NCI-H2107 (cell line): ENCODE results near the gene ARL14EPL.

Experiments
- DNase-seq: peaks from one replicate; lab custom pipeline; 2025; lab: John Stamatoyannopoulos, UW

Gene ARL14EPL

DNA sequence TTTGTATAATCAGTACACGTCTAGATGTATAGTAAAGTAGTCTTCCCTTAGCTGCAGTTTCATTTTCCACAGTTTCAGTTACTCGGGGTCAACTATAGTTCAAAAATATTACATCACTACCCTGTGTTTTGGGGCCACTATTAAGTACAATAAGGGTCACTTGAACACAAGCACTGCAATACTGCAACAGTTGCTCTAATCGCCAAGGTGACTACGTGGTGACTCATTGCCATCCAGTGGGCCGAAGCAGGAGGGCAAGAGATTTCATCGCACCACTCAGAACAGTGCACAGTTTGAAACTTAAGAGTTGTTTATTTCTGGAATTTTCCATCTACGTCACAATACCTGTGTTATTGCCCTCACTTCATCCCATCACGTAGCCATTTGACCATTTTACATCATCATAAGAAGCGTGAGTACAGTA lies at the start of gene ARL14EPL:
Gene ARL14EPL, plus strand, starts transcription at position 379 of the 424 bp plus-strand sequence. CDS start 18,994 bp downstream, outside the sequence.
- no peak for DNase-seq

DNA sequence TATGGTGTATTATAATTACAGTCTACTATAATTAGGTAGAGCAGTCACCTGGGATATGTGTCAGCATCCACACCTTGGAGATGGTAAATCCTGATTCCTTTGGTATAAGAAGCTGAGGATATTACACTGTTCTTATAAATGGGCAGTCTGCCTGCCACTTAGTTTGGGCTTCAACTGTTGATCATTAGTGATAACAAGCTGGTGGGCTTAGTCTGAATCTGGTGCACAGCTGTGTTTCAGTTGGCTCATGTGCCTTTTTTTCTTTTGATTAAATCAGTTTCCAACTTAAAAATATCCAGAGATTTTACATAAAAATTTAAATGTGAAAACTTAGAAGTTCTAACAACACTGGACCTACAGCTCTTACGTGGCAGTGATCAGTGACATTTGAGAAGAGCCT lies 48.8 kb upstream of the ARL14EPL start:
- DNase-seq: no peak

GRCh38 chr5:115985802-115986757 lies 46.2 kb upstream of the ARL14EPL start:
- no peak for DNase-seq

DNA sequence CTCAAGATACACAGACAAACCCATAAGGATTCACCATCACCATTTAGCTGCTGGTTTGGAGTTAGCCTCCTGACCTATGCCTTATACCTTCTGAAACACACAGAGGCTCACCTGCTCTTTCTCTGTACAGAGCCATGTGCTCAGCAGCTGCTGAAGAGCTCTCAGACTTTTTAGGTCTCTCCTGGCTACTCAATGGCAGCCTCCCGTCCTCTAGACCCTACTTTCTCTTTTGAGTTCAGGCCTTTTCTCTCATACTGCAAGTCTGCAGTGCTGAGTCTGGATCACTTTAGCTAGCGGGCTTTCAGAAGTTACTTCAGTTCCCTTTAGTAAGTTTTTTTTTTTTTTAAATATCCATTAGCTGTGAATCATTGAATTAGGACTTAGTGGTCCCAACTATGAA lies 44.3 kb upstream of the ARL14EPL start:
- DNase-seq: no peak

DNA sequence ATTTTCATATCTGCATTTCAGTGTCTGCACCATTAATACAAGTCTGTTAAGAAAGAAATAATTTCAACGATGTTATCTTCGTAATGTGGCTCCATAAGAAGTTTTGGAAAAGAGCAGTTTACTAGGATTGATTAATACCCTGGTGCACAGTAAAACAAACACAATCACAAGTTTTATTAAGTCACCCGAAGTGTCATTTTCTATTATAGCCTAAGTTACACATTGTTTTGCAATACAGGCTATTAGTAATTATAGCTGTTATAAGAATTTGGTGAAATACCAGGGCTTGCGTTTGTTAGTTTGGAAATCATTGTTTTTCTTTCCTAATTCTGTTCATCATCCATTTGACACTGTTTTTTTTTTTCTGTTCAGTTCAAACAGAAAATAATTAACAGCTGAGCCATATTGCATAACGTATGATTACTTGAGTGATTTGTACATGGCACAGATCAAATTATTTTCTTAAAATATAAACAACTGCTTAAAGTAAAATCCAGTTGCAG lies 39.4 kb upstream of the ARL14EPL start:
- no peak for DNase-seq

DNA sequence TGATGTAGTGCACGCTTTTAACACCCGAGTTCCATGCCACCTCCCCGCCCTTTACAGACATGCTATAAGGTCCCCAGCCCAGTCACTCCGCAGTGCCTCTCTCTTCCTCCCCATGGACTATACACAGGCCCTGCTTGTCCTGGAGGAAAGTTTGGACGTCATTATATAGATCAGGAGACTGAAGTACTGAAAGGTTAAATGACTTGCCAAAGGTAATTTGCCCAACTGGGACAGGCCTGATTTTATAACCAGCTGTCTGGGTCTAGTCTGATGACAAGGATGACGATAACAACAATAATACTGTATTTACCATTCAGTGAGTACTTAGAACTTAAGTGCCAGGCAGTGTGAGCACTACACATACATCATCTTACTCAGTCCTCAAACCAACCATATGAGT lies 36.9 kb upstream of the ARL14EPL start:
- no peak for DNase-seq

DNA sequence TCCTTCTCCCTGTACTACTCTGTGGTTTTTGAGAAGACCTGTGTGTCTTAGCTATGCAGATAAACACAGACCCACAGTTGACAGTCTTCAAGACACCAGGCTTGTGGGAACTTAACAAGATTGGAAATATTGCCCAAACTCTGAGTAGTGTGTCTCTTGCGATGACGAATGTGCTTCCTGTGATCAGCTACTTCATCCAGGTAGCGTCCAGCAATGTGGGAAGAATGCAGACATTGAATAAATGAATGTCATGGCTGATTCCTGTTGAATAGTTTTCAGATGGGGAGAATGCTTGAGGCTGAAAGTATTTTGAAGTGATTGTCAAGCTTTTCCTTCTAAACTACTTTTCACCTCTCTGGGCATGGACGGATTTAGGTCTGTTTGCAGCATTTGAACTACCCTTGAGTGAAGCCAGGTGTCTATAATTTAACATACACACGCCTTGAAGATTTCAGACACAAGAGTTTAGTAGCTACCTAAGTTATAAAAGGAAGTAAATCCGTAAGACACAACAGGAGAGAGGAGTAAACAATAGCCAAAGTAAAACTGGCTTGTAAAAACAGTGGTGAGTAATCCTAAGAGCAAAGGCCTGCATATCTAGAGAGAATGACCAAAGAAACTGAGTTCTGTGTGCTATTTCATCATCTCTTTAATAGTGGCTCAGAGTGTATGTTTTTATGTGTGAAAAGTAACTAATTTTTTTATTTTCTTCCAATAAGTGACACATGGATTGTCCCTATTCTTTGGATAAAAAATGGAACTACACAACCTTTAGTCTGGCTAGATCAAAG lies 30.0 kb upstream of the ARL14EPL start:
- no peak for DNase-seq

DNA sequence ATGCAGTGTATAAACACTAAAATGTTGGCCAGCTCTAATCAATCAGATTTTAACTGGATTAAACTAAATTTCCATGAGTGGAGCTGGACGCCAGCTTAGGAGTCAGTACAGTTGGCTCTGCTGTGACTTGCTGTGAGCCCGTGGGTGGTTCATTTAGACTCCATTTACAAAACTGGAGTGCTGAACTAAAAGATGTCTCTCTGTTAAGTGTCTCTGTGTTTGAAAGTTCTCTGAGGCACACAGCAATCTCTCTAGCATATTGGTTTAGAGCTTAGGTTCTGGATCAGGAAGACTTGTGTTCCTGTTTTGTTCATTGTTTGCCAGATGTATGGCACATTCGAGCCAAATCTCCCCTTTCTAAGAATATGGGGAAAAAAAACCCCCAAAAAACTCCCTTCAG lies 28.0 kb upstream of the ARL14EPL start:
- DNase-seq: no peak

DNA sequence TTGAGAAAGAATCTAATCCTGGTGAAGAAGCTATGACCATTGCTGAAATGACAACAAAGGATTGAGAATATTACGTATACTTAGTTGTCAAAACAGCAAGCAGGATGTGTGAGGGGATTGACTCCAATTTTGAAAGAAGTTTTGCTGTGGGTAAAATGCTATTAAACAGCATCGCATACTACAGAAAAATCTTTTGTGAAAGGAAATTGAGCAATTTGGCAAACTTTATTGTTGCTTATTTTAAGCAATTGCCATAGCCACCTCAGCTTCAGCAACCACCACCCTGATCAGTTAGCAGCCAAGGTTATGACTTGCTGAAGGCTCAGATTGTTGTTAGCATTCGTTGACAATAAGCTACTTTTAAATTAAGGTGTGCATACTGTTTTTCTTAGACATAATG lies 22.5 kb upstream of the ARL14EPL start:
- DNase-seq: no peak

GRCh38 chr5:116011046-116011445 lies 21.2 kb upstream of the ARL14EPL start:
- DNase-seq: no peak

- DNase-seq: no peak
Measured at GRCh38 chr5:116013207-116013785, 19.0 kb upstream of the ARL14EPL start.

DNA sequence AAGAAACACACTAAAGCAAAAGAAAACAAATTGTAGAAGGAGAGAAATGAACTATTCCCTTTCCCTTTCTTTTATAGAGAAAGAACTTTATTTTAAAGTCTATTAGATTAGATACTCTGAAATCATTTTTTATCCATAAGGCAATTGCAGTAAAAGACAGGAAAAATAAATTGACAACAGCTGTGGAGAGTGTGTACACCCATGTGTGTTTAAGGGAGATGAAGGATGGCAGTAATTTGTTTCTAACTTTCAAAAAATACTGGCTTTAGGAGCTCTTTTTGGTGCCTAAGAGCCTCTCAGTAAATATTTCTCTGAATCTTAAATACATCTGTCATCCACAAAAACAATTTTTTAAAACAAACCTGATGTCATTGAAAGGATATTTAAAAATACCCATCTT lies 18.3 kb upstream of the ARL14EPL start:
- DNase-seq: no peak

DNA sequence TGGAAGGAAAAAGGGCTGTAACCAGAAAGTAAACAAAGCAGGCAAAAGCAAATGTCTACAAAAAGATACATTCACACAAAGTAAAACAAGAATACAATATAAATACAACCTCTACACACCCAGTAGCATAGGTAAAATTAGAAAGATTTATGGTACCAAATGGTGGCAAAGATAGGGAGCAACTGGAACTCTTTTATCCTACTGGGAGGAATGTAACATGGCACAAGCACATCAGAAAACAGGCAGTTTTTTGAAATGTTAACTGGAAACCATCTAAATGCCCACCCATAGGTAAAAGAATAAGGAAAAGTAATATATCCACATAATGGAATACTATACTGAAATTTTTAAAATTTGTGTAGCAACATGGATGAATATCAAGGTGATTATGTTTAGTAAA lies 8.7 kb upstream of the ARL14EPL start:
- DNase-seq: no peak

- DNase-seq: no peak
Measured at GRCh38 chr5:116025866-116026265, 6.4 kb upstream of the ARL14EPL start.

DNA sequence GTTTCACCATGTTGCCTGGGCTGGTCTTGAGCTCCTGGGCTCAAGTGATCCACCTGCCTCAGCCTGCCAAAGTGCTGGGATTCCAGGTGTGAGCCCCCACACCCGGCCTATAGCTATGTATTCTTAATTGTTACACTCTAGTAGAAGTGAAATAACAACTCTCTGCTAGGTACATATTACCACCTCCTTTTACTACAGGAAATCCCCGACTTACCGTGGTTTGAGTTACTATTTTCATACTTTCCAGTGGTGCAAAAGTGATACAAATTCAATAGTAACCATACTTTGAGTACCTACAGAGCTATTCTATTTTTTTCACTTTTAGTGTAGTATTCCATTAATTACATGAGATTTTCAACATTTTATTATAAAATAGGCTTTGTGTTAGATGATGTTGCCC lies 719 bp downstream of the ARL14EPL start:
- no peak for DNase-seq

DNA sequence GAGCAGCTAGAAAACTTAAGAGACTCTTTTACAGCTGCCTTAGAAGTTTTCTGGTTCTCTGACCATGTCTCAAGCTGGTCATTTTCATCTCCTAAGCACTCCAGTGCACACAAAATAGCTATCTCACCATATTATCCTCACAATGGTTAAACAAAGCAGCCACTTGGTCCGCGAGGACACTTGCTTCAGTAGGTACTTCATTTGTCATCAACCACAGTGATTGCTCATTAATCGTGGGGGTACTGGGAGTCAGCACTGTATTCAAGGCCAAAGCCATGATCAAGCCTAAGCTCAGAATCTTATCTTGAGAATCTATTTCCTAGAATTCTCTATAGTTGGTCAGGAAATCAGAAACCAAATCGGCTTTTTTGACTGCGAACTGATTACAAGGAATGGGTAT lies 2.9 kb downstream of the ARL14EPL start:
- DNase-seq: no peak

- no peak for DNase-seq
Measured at GRCh38 chr5:116037236-116037822, 5.1 kb downstream of the ARL14EPL start.

DNA sequence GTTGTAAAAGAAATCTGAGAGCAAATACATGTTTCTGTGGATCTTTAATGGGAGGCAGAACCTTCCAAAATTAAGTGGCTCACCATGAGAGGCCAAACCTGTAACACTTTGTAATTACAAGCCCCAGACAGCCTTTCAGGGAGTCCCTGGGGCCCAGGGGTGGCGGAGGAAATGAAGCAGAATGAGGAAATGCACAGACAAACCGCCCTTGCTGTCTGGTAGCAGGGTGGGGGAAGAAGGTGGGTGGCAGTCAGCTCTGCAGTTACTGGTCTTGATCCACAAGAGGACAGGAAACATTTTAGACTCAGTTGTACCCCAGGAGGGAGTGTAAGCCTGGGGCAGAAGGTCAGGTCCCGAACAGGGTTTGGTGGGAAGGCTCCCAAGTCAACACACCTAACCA lies 6.5 kb downstream of the ARL14EPL start:
- no peak for DNase-seq

- DNase-seq: no peak
Measured at GRCh38 chr5:116042375-116042774, 10.1 kb downstream of the ARL14EPL start.

DNA sequence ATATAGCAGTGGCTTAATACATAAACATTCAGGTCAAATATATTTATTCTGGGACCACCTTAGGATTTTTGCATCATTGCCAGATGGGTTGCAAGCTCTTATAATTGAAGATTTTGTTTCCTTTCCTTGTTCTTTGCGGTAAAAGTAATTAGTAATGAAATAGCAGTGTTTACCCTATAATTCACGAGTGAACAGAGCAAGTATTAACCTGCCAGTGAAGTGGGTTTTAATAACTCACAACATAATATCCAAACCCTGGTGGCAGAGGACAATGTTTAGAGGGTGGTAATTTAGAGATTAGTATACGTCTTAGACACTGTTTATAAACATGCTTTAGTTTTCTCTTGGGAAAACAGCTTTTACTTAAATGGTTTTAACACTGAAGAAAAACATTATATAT lies 11.8 kb downstream of the ARL14EPL start:
- DNase-seq: no peak

DNA sequence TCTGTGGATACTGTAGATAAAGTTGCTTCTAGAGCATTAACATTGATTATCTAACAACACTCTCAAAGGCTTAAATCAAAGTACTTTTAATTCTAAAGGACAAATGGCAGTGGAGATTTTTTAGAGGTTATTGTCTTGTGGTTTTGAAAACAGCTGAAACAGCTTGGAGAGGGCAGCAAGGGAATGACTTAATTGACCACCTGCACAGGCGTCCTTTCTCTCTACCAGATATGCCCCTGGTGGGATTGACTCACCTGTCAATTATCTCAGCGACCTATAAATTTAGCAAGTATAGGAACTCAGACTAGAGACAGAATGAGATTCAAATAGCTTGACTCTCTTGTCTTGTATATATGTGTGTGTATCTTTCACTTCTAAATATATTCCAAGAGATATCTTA lies 13.5 kb downstream of the ARL14EPL start:
- DNase-seq: no peak

DNA sequence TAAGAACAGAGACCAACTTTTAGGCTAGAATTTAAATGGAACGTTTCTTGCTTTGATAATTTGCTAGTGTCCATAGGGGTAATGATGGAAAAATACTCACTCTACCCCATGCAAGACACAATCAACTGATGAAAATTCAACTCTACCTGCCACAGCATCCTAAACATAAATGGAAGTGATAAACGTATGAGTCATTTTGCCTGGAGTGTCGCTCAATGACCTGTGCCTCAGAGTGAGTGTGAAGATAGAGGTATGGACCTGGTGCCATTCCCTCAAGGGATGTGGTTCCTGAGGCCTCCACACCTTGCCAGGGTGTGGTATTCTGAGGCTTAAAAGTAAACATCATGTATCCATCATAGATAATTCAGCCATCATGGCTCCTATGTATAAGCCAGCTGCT lies 14.0 kb downstream of the ARL14EPL start:
- DNase-seq: no peak
